WTC11 (cell line): ENCODE measurements around the gene SRSF3. TPM values are rescaled to one million over a fixed set of nuclear protein-coding genes. Genes with fewer than 3 reads are reported as not detected.

Experiments used
- ATAC-seq: fragments of 200-7000 bp; cut with Tn5 transposase; 2 replicates; pipeline ENCODE4 v1.10.0; 2021; ENCODE audit warnings: mild to moderate bottlenecking, moderate library complexity
- CTCF ChIA-PET: fragments of 300-600 bp; sonication (Branson Sonifier 250); formaldehyde crosslinking; loops from one replicate; lab custom pipeline; 2021; ENCODE audit warnings: antibody characterized with exemption; lab: Charles Lee
- POLR2A ChIA-PET: fragments of 350-600 bp; sonication (Branson Sonifier 250); formaldehyde crosslinking; loops from one replicate; lab custom pipeline; 2021; ENCODE audit warnings: antibody characterized with exemption; lab: Charles Lee
- DNase-seq: peaks from one replicate; pipeline ENCODE4 v3.0.0; 2021; ENCODE audit warnings: low spot score
- H3K27ac Mint-ChIP-seq: 2 replicates; pipeline ENCODE4 v1.8.0; 2021; ENCODE audit warnings: mixed read lengths
- H3K27me3 Mint-ChIP-seq: 2 replicates; pipeline ENCODE4 v1.8.0; 2021; ENCODE audit warnings: low read depth, mild to moderate bottlenecking, moderate library complexity, mixed read lengths
- H3K36me3 Mint-ChIP-seq: 2 replicates; pipeline ENCODE4 v1.8.0; 2021; ENCODE audit warnings: mixed read lengths
- H3K4me1 Mint-ChIP-seq: 2 replicates; pipeline ENCODE4 v1.8.0; 2022; ENCODE audit warnings: mixed read lengths
- H3K4me3 Mint-ChIP-seq: 2 replicates; pipeline ENCODE4 v1.8.0; 2021; ENCODE audit warnings: mild to moderate bottlenecking, moderate library complexity, mixed read lengths
- H3K9me3 Mint-ChIP-seq: 2 replicates; pipeline ENCODE4 v1.8.0; 2021; ENCODE audit warnings: mixed read lengths
- CREB1 ChIP-seq: sonication (generic); formaldehyde crosslinking; IDR thresholded peaks from 2 replicates; pipeline ENCODE4 v1.8.0; 2023; ENCODE audit warnings: mild to moderate bottlenecking, missing genetic modification reagents
- E2F1 ChIP-seq: sonication (generic); formaldehyde crosslinking; IDR thresholded peaks from 2 replicates; pipeline ENCODE4 v1.8.0; 2022; ENCODE audit warnings: mild to moderate bottlenecking, missing genetic modification reagents
- ELF4 ChIP-seq: sonication (generic); formaldehyde crosslinking; IDR thresholded peaks from 2 replicates; pipeline ENCODE4 v1.8.1; 2022; ENCODE audit warnings: low read depth, mild to moderate bottlenecking, moderate library complexity, missing genetic modification reagents
- FOXJ3 ChIP-seq: sonication (generic); formaldehyde crosslinking; IDR thresholded peaks from 2 replicates; pipeline ENCODE4 v1.9.0; 2021; ENCODE audit warnings: missing genetic modification reagents, mild to moderate bottlenecking, borderline replicate concordance
- JUN ChIP-seq: sonication (generic); formaldehyde crosslinking; IDR thresholded peaks from 2 replicates; pipeline ENCODE4 v1.8.0; 2023; ENCODE audit warnings: mild to moderate bottlenecking, missing genetic modification reagents
- KAT7 ChIP-seq: sonication (generic); formaldehyde crosslinking; IDR thresholded peaks from 2 replicates; pipeline ENCODE4 v1.8.1; 2023; ENCODE audit warnings: missing genetic modification reagents, mild to moderate bottlenecking, borderline replicate concordance
- MXD4 ChIP-seq: fragments of 250-450 bp; sonication (Bioruptor Pico); IDR thresholded peaks from 2 replicates; pipeline ENCODE4 v1.8.0; 2021; ENCODE audit warnings: mild to moderate bottlenecking, moderate library complexity, borderline replicate concordance
- NR2C2 ChIP-seq: sonication (generic); formaldehyde crosslinking; IDR thresholded peaks from 2 replicates; pipeline ENCODE4 v1.8.0; 2022; ENCODE audit warnings: mild to moderate bottlenecking, missing genetic modification reagents
- TP53 ChIP-seq: sonication (generic); formaldehyde crosslinking; IDR thresholded peaks from 2 replicates; pipeline ENCODE4 v1.8.1; 2023; ENCODE audit warnings: mild to moderate bottlenecking, missing genetic modification reagents
- ZNF219 ChIP-seq: sonication (generic); formaldehyde crosslinking; IDR thresholded peaks from 2 replicates; pipeline ENCODE4 v1.8.0; 2023; ENCODE audit warnings: missing genetic modification reagents, mild to moderate bottlenecking, borderline replicate concordance
- ZNF396 ChIP-seq: fragments of 250-450 bp; sonication (Bioruptor Pico); IDR thresholded peaks from 2 replicates; pipeline ENCODE4 v1.8.0; 2021; ENCODE audit warnings: mild to moderate bottlenecking, moderate library complexity, borderline replicate concordance
- ZNF423 ChIP-seq: fragments of 250-450 bp; sonication (Bioruptor Pico); IDR thresholded peaks from 2 replicates; pipeline ENCODE4 v2.1.2; 2022; ENCODE audit warnings: mild to moderate bottlenecking, moderate library complexity
- ZNF671 ChIP-seq: fragments of 250-450 bp; sonication (Bioruptor Pico); IDR thresholded peaks from 2 replicates; pipeline ENCODE4 v1.8.0; 2021; ENCODE audit warnings: mild to moderate bottlenecking
- ZSCAN18 ChIP-seq: fragments of 250-450 bp; sonication (Bioruptor Pico); IDR thresholded peaks from 2 replicates; pipeline ENCODE4 v2.1.2; 2022; ENCODE audit warnings: mild to moderate bottlenecking, moderate library complexity
- total RNA-seq: library from RNA; stranded (reverse); gene quantifications from 3 replicates; pipeline ENCODE4 v1.2.3, GENCODE V29; 2021
- TF ChIP-seq, protein P1 (sequence below): sonication (generic); formaldehyde crosslinking; IDR thresholded peaks from 2 replicates; pipeline ENCODE4 v1.8.1; 2022; ENCODE audit warnings: low read depth, mild to moderate bottlenecking, moderate library complexity, missing genetic modification reagents, borderline replicate concordance
- TF ChIP-seq, protein P2 (sequence below): sonication (generic); formaldehyde crosslinking; conservative IDR thresholded peaks from 2 replicates; pipeline ENCODE4 v1.8.1; 2023; ENCODE audit warnings: mild to moderate bottlenecking, low read depth, missing genetic modification reagents, moderate library complexity
- TF ChIP-seq, protein P3 (sequence below): fragments of 250-450 bp; sonication (Bioruptor Pico); conservative IDR thresholded peaks from 2 replicates; pipeline ENCODE4 v1.9.0; 2021; ENCODE audit warnings: mild to moderate bottlenecking
- TF ChIP-seq, protein P4 (sequence below): sonication (generic); formaldehyde crosslinking; IDR thresholded peaks from 2 replicates; pipeline ENCODE4 v1.8.0; 2023; ENCODE audit warnings: mild to moderate bottlenecking, missing genetic modification reagents

SRSF3 gene
- total RNA-seq, 1 experiment from 2014 or later, result 554 TPM

- POLR2A ChIA-PET, result no interaction called here
- TF ChIP-seq, protein P1, sequence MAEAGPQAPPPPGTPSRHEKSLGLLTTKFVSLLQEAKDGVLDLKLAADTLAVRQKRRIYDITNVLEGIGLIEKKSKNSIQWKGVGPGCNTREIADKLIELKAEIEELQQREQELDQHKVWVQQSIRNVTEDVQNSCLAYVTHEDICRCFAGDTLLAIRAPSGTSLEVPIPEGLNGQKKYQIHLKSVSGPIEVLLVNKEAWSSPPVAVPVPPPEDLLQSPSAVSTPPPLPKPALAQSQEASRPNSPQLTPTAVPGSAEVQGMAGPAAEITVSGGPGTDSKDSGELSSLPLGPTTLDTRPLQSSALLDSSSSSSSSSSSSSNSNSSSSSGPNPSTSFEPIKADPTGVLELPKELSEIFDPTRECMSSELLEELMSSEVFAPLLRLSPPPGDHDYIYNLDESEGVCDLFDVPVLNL (CRISPR knock-in tag), result no peak
- TF ChIP-seq CREB1 (CRISPR knock-in tag) (no peak), KAT7 (no peak), ZSCAN18 (CRISPR knock-in tag) (no peak), MXD4 (CRISPR knock-in tag) (no peak), ZNF219 (CRISPR knock-in tag) (no peak), NR2C2 (CRISPR knock-in tag) (no peak), ZNF423 (CRISPR knock-in tag) (no peak)
- TF ChIP-seq, protein P2, sequence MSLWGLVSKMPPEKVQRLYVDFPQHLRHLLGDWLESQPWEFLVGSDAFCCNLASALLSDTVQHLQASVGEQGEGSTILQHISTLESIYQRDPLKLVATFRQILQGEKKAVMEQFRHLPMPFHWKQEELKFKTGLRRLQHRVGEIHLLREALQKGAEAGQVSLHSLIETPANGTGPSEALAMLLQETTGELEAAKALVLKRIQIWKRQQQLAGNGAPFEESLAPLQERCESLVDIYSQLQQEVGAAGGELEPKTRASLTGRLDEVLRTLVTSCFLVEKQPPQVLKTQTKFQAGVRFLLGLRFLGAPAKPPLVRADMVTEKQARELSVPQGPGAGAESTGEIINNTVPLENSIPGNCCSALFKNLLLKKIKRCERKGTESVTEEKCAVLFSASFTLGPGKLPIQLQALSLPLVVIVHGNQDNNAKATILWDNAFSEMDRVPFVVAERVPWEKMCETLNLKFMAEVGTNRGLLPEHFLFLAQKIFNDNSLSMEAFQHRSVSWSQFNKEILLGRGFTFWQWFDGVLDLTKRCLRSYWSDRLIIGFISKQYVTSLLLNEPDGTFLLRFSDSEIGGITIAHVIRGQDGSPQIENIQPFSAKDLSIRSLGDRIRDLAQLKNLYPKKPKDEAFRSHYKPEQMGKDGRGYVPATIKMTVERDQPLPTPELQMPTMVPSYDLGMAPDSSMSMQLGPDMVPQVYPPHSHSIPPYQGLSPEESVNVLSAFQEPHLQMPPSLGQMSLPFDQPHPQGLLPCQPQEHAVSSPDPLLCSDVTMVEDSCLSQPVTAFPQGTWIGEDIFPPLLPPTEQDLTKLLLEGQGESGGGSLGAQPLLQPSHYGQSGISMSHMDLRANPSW (CRISPR knock-in tag), result no peak
- ATAC-seq (no peak), DNase-seq (no peak)
- Mint-ChIP-seq H3K9me3 (no peaks in the 10 kb centered on the region), H3K36me3 (no peaks in the 10 kb centered on the region), H3K4me1 (peaks cover 6% of the 10 kb centered on the region), H3K27me3 (no peaks in the 10 kb centered on the region), H3K4me3 (no peak overlapping the region), H3K27ac (no peak overlapping the region)
- CTCF ChIA-PET, result interaction anchor here (0.6 to 0.9 kb wide), 2 partner anchors 13 to 325 kb away, joined by 3 read pairs; no protein-coding TSS in a partner anchor
Observed at GRCh38 chr6:36627141-36627540, 33.0 kb downstream of the SRSF3 start.

GRCh38 chr6:36627801-36628246 is 33.7 kb downstream of the SRSF3 start:
- POLR2A ChIA-PET, result no interaction called here
- ATAC-seq (no peak), DNase-seq (no peak)
- Mint-ChIP-seq H3K4me1 (peaks cover 6% of the 10 kb centered on the region), H3K4me3 (no peak overlapping the region), H3K27me3 (no peaks in the 10 kb centered on the region), H3K36me3 (no peaks in the 10 kb centered on the region), H3K27ac (no peak overlapping the region), H3K9me3 (no peaks in the 10 kb centered on the region)
- no peak for TF ChIP-seq TP53
- TF ChIP-seq, protein P3, sequence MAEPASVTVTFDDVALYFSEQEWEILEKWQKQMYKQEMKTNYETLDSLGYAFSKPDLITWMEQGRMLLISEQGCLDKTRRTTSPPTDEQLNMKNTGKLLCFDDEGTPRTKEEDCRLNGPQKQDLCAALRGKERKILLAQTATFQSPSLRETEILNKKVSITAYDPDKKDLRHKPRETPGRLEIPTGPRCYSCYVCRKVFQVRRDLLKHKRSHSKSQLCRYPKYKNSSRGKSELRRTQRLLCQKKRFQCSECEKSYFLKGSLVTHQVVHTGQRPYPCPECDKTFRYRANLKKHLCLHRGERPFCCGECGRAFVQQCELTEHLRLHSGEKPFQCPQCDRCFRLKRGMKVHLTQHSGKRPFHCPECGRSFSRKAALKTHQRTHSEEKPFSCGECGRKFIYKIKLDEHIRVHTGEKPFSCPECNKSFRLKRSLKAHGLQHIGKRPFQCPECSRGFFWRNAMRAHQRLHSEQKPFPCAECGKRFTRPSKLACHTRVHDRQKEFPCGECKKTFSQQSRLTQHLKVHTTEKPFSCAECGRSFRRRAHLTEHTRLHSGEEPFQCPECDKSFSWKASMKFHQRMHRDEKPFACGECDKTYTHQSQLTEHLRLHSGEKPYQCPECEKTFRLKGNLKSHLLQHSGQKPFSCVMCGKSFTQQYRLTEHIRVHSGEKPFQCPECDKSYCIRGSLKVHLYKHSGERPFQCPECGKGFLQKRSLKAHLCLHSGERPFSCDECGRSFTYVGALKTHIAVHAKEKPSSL (CRISPR knock-in tag), result no peak
- TF ChIP-seq FOXJ3 (CRISPR knock-in tag), result no peak
- no peak for TF ChIP-seq CREB1 (CRISPR knock-in tag)
- CTCF ChIA-PET, result interaction anchor here (0.6 to 1.0 kb wide), 3 partner anchors 14 to 325 kb away, joined by 3 to 4 read pairs (median 3); no protein-coding TSS in a partner anchor

DNA sequence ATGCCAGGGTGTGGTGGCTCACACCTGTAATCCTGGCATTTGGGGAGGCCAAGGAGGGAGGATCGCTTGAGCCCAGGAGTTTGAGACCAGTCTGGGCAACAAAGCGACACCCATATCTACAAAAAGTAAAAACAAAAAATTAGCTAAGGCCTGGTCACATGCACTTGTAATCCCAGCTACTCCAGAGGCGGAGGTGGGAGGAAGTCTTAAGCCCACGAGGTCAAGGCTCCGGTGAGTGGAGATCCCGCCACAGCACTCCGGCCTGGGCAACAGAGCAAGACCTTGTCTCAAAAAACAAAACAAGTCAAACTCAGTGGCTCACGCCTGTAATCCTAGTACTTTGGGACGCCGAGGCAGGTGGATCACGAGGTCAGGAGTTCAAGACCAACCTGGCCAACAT is 35.6 kb downstream of the SRSF3 start:
- DNase-seq (no peak), ATAC-seq (no peak)
- CTCF ChIA-PET, result interaction anchor here (1.0 kb wide), 1 partner anchor 113 kb away, joined by 3 read pairs; no protein-coding TSS in a partner anchor
- POLR2A ChIA-PET, result no interaction called here
- H3K4me1 Mint-ChIP-seq, result 0 out of 2 replicates have a peak, but pooled peaks cover 3% of the 10 kb centered on the region
- no peaks in the 10 kb centered on the region for H3K36me3 Mint-ChIP-seq
- no peak overlapping the region for H3K27ac Mint-ChIP-seq
- no peaks in the 10 kb centered on the region for H3K27me3 Mint-ChIP-seq
- H3K4me3 Mint-ChIP-seq, result no peak overlapping the region
- H3K9me3 Mint-ChIP-seq, result no peaks in the 10 kb centered on the region
- TF ChIP-seq ZNF396 (CRISPR knock-in tag) (no peak), CREB1 (CRISPR knock-in tag) (no peak), JUN (CRISPR knock-in tag) (no peak), NR2C2 (CRISPR knock-in tag) (no peak), ZNF671 (CRISPR knock-in tag) (no peak), E2F1 (no peak), ELF4 (CRISPR knock-in tag) (no peak), FOXJ3 (CRISPR knock-in tag) (no peak), ZSCAN18 (CRISPR knock-in tag) (no peak)
- TF ChIP-seq, protein P4, sequence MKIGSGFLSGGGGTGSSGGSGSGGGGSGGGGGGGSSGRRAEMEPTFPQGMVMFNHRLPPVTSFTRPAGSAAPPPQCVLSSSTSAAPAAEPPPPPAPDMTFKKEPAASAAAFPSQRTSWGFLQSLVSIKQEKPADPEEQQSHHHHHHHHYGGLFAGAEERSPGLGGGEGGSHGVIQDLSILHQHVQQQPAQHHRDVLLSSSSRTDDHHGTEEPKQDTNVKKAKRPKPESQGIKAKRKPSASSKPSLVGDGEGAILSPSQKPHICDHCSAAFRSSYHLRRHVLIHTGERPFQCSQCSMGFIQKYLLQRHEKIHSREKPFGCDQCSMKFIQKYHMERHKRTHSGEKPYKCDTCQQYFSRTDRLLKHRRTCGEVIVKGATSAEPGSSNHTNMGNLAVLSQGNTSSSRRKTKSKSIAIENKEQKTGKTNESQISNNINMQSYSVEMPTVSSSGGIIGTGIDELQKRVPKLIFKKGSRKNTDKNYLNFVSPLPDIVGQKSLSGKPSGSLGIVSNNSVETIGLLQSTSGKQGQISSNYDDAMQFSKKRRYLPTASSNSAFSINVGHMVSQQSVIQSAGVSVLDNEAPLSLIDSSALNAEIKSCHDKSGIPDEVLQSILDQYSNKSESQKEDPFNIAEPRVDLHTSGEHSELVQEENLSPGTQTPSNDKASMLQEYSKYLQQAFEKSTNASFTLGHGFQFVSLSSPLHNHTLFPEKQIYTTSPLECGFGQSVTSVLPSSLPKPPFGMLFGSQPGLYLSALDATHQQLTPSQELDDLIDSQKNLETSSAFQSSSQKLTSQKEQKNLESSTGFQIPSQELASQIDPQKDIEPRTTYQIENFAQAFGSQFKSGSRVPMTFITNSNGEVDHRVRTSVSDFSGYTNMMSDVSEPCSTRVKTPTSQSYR (CRISPR knock-in tag), result no peak
